ENCODE results near the gene GDF7.

GRCh38 chr2:20648206-20648605, 18.7 kb upstream of the GDF7 start:
- no peak for TF ChIP-seq POLR2A (IDR thresholded peaks at IDR 0.05)
- TF ChIP-seq CTCF (IDR thresholded peaks at IDR 0.05): no peak

Data from thyroid gland (tissue), 4 donors.